Activated CD8-positive, alpha-beta memory T cell treated with anti-CD3 and anti-CD28 coated beads for 48 hours (primary cell): ENCODE results near the gene ENO4.

ENCODE experiments used
- DNase-seq, 3 experiments: peaks; one replicate each; pipeline ENCODE4 v3.0.0-alpha.2; 2020; ENCODE audit warnings: low read depth in 2 of 3, low spot score in 2 of 3

The ENO4 gene, protein sequence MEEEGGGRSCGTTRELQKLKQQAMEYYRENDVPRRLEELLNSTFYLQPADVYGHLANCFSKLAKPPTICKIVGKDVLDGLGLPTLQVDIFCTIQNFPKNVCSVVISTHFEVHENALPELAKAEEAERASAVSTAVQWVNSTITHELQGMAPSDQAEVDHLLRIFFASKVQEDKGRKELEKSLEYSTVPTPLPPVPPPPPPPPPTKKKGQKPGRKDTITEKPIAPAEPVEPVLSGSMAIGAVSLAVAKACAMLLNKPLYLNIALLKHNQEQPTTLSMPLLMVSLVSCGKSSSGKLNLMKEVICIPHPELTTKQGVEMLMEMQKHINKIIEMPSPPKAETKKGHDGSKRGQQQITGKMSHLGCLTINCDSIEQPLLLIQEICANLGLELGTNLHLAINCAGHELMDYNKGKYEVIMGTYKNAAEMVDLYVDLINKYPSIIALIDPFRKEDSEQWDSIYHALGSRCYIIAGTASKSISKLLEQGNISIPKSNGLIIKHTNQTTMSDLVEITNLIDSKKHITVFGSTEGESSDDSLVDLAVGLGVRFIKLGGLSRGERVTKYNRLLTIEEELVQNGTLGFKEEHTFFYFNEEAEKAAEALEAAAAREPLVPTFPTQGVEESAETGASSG

GRCh38 chr10:116849248-116850057, at the start of gene ENO4:
ENO4 (plus strand) TSS chr10:116849499; CDS start chr10:116849567, 68 bp downstream.
- DNase-seq: no peak

DNA sequence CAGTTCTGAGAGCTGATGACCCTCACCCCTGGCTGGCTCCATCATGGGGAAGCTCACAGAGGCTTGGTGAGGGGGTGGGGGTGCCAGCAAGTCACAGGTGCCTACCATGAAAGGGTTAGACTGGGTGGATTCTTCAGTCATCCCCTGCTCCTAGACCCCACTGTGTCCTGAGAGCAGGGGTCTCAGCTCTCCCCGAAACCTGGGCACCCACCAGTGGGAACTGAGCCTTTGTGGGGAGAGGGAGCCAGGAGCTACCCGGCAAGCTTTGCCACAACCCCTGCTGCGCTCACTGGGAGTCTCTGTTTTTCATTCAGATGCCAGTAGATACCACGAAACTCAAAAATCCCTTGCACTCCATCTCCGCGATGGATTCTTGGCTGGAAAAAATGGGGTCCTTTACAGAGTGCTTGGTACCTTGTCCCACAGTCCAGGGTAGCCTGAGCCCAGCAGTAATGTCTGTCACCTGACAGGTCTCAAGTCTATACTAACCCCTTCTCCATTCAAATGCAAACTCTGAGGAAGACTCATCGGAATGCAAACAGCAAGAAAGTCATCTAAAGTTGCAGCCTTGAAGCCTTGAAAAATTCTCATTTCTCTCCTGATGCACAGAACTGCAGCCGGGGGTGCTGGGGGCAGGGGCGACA, 48.9 kb upstream of the ENO4 start:
- no peak for DNase-seq

- no peak for DNase-seq
These were observed 47.6 kb upstream of the ENO4 start for GRCh38 chr10:116801658-116802057.

DNA sequence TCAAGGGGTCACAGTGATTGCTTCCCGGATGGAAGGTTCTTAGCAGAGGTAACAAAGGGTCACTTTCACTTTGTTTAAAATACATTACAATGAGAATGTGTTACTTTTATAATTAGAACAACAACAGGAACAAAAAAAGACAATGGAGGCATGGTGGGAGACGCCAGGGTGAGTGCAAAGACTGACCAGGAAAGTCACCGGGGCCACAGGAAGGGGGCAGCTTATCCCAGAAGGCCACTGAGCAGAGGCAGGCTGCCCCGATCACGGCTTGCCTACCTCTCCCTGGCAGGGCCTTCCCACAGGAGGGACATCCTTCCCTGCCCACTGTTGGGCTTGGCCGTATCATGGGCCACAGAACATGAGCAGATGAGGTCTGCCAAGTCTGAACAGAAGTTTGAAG, 46.8 kb upstream of the ENO4 start:
- DNase-seq: no peak

GRCh38 chr10:116802876-116803275, 46.4 kb upstream of the ENO4 start:
- no peak for DNase-seq

DNA sequence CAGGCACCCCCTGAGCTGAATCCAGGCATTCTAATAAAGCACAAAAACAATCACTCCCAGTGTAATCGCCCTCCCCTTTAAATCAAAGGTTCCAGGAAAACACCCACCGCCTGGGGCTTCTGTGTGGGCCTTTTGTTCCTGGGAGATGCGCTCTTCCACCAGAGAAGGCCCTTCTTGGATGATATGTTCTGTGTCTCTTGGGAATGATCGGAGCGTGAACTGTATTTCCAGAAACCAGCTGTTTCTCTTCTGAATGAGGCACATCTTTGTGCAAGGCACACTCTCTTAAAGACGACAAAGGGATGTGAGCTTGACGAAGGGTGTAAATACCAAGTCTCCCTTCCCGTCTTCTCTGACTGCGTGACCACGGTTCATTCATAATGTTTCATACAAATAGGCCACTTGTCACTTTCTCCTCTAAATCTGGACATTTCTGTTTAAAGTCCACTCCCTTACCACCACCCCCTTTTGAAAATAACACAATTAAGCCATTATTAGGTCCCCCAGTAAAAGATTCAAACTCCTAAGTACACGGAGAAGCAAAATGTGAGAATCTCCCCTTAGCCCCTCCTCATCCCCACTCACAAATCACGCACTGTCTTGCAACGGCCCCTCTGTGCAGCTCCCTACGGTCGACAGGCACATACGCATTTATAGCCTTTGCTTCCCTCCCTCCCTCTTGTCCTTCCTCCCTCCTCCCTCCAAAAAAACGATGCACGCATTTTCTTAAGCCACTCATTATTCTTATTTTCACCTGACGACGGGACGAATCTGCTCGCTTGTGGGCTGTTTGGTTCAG, 45.6 kb upstream of the ENO4 start:
- no peak for DNase-seq

DNA sequence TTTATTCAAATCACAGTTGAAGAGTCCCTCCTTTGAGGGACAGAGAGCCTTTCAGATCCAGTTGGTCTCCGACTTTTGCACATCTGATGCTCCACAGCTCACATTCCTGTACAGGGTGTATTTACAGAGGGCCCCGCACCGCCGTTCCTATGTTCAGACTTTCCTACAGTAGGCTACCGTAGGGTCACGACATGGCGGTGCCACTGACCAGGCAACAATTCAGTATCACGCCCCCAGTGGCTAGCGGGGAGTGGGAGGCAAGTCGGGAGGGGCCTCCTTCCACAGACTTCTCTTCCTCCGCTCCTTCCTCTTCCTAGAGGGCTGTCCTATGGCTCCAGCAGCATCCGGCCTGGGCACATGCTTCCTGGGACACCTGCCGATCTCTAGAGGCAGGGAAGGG, 40.6 kb upstream of the ENO4 start:
- DNase-seq: no peak

DNA sequence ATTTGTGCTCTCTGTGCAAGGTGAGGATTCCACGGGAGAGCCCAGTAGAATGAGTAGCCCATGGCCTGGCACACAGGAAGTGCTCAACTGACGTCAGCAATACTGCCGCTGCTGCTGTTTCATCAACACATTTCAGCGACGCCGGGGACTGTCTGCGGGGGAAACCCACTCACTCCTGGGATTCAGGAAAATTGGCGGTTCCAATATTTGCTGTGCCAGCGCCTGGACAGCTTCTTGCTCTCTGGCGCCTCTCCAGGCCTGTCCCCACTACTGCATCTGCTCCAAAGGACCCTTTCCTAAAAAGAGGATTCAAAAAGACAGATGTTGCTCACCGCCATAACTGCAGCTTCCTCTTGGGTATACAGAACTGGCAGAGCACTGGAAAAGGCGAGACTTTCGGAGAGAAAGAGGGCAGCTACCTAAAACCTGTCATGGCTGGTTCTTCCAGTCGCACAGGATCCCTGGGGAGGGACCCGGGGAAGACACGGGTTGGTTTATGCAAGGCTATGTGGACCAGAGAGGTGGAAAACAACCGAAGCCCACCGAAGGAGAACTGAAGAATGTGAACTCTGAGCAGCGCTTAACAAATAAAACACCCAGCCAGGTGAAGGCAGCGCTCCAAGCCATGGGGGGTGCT, 39.7 kb upstream of the ENO4 start:
- DNase-seq: no peak

GRCh38 chr10:116810120-116810500, 39.2 kb upstream of the ENO4 start:
- no peak for DNase-seq

- DNase-seq: no peak
These were observed 38.4 kb upstream of the ENO4 start for GRCh38 chr10:116810895-116811294.

- no peak for DNase-seq
These were observed 37.6 kb upstream of the ENO4 start for GRCh38 chr10:116811691-116812090.

DNA sequence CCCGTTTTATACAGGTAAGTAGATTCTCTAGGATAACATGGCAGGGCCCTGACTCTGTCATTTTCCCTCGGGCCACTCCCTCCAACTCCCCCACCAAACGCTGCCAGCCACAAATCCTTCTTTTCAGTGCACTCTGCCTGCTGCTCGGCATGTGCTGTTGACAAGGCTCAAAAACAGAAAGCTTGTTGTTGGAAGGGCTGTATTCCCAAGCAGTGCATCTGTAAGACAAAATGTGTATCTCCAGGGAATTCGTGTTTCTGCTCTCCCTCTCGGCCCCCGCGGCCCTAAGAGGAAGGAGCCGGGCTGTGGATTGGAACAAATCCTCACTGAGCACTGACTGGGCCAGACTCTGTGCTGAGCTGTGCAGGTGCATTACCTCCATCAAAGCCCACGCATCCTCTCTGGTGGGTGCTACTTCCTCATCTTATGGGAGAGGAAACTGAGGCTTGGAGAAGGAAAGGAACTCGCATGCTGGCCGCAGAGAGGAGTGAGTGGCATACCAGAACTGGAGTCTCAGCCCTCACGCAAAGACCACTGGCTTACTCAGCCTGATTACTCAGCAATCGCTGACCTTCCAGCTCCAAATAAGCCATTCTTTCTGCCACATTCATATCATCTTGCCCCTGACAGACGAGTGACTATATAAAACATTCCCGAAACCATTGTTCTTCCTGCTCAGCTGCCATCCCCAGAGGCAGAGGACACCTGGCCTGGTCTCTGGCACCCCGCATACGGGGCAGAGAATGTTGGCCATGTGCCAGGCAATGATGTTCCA, 33.5 kb upstream of the ENO4 start:
- no peak for DNase-seq

GRCh38 chr10:116817178-116817577, 32.1 kb upstream of the ENO4 start:
- DNase-seq: no peak

DNA sequence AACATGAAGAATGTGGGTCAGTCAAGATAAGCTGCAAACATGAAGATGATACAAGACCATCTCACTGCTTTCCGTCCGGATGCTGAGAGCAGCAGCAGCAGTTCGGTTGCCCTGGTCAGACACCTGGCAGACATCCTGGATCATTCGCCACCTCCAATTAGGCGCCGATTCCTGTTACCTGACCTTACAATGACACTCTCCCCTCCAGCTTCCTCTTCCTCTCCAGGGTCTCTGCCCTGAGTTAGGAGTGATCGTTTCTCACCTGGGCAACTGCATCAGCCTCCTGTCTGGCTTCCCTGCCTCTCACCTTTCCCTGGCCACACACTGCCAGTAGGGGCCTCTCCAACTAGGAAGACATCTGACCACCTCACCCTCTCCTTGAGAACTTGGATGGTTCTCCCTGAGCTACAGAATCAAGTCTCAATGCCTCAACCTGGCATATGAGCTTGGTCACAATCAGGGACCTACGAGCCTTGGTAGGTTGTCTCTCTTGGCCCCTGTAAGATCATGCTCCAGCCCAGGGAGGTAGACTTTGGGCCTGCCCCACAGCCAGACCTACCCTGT, 31.4 kb upstream of the ENO4 start:
- DNase-seq: no peak

DNA sequence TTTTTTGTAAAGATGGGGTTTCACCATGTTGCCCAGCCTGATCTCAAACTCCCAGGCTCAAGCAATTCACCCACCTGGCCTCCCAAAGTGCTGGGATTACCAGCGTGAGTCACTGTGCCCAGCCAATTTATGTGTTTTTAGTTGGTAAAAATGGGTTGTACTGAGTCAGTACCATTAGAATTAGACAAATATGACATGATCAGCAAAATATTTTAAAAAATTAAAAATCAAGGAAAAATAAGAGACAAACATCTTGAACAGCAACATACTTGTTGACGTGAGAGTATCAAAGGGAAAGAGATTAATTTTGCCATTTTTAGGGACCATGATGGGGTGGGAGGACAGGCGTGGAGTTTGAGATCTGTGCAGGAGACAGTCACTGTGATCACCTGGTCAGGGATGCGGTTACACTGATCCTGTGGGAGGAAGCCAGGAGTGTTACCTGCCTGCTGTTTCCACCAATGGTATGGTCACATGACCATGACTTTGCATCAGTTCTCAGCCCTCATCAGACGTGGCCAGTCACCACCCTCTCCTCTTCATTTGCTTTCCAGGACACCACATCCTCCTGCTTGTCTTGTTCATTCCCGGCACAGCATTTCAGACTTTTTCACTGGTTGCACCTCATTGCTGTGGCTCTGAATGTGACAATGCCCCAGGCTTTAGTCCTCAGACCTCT, 29.2 kb upstream of the ENO4 start:
- no peak for DNase-seq

DNA sequence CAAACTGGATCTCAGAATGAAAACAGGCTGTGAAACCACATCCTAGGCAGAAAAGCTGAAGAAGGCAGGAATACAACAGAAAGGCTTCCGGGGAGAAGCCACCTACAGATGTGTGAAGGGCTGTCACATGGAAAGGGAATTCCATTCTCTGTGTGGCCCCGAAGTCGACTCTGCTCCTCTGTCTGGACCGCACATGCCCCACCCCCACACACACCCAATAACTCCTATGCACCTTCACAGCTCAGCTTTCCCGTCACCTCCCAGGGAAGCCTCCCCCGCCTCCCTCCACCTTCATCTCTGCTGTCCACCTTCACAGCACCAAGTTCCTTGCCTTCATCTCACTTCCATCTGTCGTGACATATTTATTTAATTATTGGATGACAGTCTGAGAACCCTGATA, 23.4 kb upstream of the ENO4 start:
- DNase-seq: no peak

DNA sequence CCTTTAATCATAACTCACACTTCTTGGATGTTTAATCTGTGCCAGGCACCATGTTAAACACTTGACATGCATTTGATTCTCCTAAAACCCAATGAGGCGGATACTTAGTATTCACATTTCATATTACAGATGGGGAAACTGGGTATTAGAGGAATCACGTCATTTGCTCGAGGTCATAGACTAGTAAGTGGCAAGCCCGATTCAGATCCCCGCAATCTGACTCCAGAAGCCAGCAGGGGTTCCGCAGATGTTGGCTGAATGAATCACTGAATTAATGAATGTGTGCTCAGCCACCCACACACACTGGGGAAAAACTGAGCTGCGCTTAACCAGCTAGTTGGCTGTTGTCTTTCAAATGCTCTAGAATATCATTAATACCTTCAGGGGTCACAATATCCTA, 22.5 kb upstream of the ENO4 start:
- DNase-seq: no peak

DNA sequence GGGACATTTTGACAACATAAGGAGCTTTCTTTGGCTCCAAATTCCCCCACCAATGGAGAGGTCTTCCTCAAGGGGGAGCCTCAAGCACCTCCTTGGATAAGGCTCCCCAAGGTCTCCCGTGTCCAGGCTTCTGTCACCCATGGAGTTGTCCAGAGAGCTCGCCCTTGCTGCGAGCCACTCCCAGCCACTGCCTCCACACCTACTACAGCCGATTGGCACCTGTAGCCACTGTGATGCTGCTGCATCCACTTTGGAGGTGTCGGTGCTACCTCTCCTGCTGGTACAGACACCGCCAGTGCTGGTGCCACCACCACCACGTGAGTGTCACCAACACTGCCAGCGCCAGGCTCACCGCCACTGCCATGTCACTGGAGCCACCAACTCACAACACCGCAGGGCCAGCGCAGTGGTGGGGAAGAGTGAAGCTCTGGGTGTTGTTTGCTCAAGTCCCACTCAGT, 22.1 kb upstream of the ENO4 start:
- no peak for DNase-seq
